Measurements from ENCODE around the gene PPM1D.

GRCh38 chr17:60602871-60603270 is 2.9 kb downstream of the PPM1D start:
- TF ChIP-seq CTCF (IDR thresholded peaks at IDR 0.05) (no peak), EZH2 (IDR thresholded peaks at IDR 0.05; ENCODE audit: borderline replicate concordance, insufficient read depth, low read depth, low read length, poor library complexity, severe bottlenecking) (no peak)
